ENCODE measurements around the gene TRIM62. TPM values are rescaled to one million over a fixed set of nuclear protein-coding genes. Genes with fewer than 3 reads are reported as not detected.

Gene TRIM62
- polyA plus RNA-seq, 2 donors, result 4.6 to 5.0 TPM

DNA sequence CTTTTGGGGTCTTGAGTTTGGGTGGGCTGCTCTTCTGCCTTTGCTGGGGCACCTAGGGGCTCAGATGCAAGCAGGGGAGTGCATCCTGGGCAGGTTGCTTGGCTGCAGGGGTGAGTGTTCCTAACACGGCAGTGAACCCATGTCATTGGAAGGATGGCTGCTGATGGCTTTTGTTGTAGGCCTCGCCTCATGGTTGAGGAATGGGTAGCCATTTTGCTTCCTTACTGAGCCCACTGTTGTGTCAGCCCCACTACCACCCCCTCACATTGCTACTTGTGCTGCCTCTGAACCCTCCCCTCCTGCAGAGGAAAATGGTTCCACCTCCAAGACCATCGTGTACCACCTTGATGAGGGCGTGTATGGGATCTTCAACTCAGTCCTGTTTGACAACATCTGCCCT is 84.1 kb downstream of the TRIM62 start:
- 89 to 91% methylated on average over 4 of the region's 4 CpGs for WGBS, 2 donors
- Histone ChIP-seq H3K9me3 (ENCODE audit: control insufficient read depth in 2 of 2, insufficient read depth in 1 of 2, low read depth in 1 of 2, low read length in 1 of 2) (peaks cover 0 to 2% of the 10 kb centered on the region in 2 donors), H3K36me3 (ENCODE audit: control insufficient read depth in 2 of 2, insufficient read depth in 2 of 2, low read length in 1 of 2) (no peaks in the 10 kb centered on the region), H3K27ac (ENCODE audit: low read depth in 2 of 2, low read length in 1 of 2) (no peak overlapping the region), H3K27me3 (ENCODE audit: control insufficient read depth in 1 of 2, insufficient read depth in 2 of 2, low read length in 2 of 2) (no peaks in the 10 kb centered on the region), H3K4me3 (ENCODE audit: low read depth in 1 of 2, low read length in 2 of 2) (no peak overlapping the region), H3K4me1 (ENCODE audit: control insufficient read depth in 2 of 2, insufficient read depth in 2 of 2, low read length in 1 of 2) (no peaks in the 10 kb centered on the region)

DNA sequence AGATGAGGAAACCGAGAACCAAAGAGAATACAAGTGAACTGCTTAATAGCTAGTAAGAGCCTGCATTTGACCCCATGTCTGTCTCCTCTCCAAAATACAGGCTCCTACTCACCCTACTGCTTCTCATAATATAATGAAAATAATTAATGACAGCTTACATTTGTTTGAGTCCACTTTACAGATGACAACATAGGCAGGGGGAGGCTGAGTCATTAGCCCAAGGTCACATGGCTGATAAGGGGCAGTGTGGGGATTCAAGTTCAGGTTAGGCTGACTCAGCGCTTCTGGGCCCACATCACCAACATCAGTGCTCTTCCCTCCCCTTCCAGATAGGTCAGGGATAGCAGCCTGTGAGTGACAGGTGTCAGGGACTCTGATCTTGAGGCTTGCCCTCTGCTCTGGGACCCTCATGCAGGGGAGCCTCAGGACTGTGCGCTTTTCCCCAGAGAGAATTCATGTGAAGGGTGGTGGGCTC is 84.7 kb downstream of the TRIM62 start:
- H3K9me3 ChIP-seq (ENCODE audit: control insufficient read depth in 2 of 2, insufficient read depth in 1 of 2, low read depth in 1 of 2, low read length in 1 of 2), result peaks cover 0 to 2% of the 10 kb centered on the region in 2 donors
- 95 to 96% methylated on average over 3 of the region's 3 CpGs for WGBS, 2 donors

GRCh38 chr1:33096363-33097005 is 85.4 kb downstream of the TRIM62 start:
- no peak overlapping the region for H3K27ac ChIP-seq (ENCODE audit: low read depth in 2 of 2, low read length in 1 of 2)
- H3K27me3 ChIP-seq (ENCODE audit: control insufficient read depth in 1 of 2, insufficient read depth in 2 of 2, low read length in 2 of 2), result no peaks in the 10 kb centered on the region
- WGBS, 2 donors, result 79 to 83% methylated on average over 7 of the region's 7 CpGs
- H3K4me3 ChIP-seq (ENCODE audit: low read depth in 1 of 2, low read length in 2 of 2), result no peak overlapping the region
- H3K9me3 ChIP-seq (ENCODE audit: control insufficient read depth in 2 of 2, insufficient read depth in 1 of 2, low read depth in 1 of 2, low read length in 1 of 2), result peaks cover 0 to 2% of the 10 kb centered on the region in 2 donors
- no peaks in the 10 kb centered on the region for H3K36me3 ChIP-seq (ENCODE audit: control insufficient read depth in 2 of 2, insufficient read depth in 2 of 2, low read length in 1 of 2)
- H3K4me1 ChIP-seq (ENCODE audit: control insufficient read depth in 2 of 2, insufficient read depth in 2 of 2, low read length in 1 of 2), result no peaks in the 10 kb centered on the region

More for the DNA sequence above, 84.7 kb downstream of the TRIM62 start:
- Histone ChIP-seq H3K27ac (ENCODE audit: low read depth in 2 of 2, low read length in 1 of 2) (no peak overlapping the region), H3K36me3 (ENCODE audit: control insufficient read depth in 2 of 2, insufficient read depth in 2 of 2, low read length in 1 of 2) (no peaks in the 10 kb centered on the region), H3K4me3 (ENCODE audit: low read depth in 1 of 2, low read length in 2 of 2) (no peak overlapping the region), H3K4me1 (ENCODE audit: control insufficient read depth in 2 of 2, insufficient read depth in 2 of 2, low read length in 1 of 2) (no peaks in the 10 kb centered on the region), H3K27me3 (ENCODE audit: control insufficient read depth in 1 of 2, insufficient read depth in 2 of 2, low read length in 2 of 2) (no peaks in the 10 kb centered on the region)

Other genes starting within 250 kb of the TRIM62 start
- gene RNF19B, start 217.2 kb downstream of the TRIM62 start, polyA plus RNA-seq, result 10 to 100 TPM; 10.7 to 19.9 TPM
- gene AK2, start 145.2 kb downstream of the TRIM62 start, polyA plus RNA-seq, result 100 to 1,000 TPM in 1 of 2 donors, 10 to 100 TPM in 1; 63.2 to 106 TPM
- under 1 TPM; 0.63 to 0.72 TPM for gene AZIN2, start 100.9 kb downstream of the TRIM62 start, polyA plus RNA-seq
- 10 to 100 TPM in 1 of 2 donors, 1 to 10 TPM in 1; 6.8 to 13.3 TPM for gene ZNF362, start 74.4 kb upstream of the TRIM62 start, polyA plus RNA-seq
- gene A3GALT2, start 139.1 kb upstream of the TRIM62 start, polyA plus RNA-seq, result under 1 TPM in 1 of 2 donors, not detected in 1; 0.04 TPM
- gene PHC2, start 249.1 kb upstream of the TRIM62 start, polyA plus RNA-seq, result 10 to 100 TPM; 28.0 to 46.4 TPM

All from esophagus (tissue), 2 donors.